Body of pancreas (tissue), 4 donors: ENCODE data around the gene ZNF512B. TPM values are rescaled to one million over a fixed set of nuclear protein-coding genes. Genes with fewer than 3 reads are reported as not detected.
A peak's percentile ranks its signal among the peaks of the same experiment; 100 is the strongest.

Source experiments
- ATAC-seq: fragments of 150-250 bp; one replicate; pipeline ENCODE4 v1.9.1; 2016
- DNase-seq, 4 donors: peaks; one replicate each; pipeline ENCODE4 v3.0.0-alpha.2; 2019
- H3K27ac ChIP-seq, 4 donors: fragments of 200-600 bp; sonication (generic); 1 replicate in 3 of 4; 2 replicates in 1 of 4; pipeline versions ENCODE4 v1.5.1 to v1.6.1; 2016 to 2019; ENCODE audit warnings: mild to moderate bottlenecking in 1 of 4, mixed read lengths in 1 of 4, moderate library complexity in 1 of 4
- H3K27me3 ChIP-seq, 2 donors: fragments of 200-600 bp; sonication (generic); one replicate each; pipeline ENCODE4 v1.6.0; 2016; ENCODE audit warnings: mild to moderate bottlenecking in 1 of 2
- H3K36me3 ChIP-seq, 2 donors: fragments of 200-600 bp; sonication (generic); replicated peaks in 1 of 2; 2 replicates each; pipeline ENCODE4 v1.5.1; 2016; ENCODE audit warnings: low read depth in 2 of 2; ENCODE audit not compliant: insufficient read depth in 1 of 2
- H3K4me1 ChIP-seq: fragments of 200-600 bp; sonication (generic); one replicate; pipeline ENCODE4 v1.6.0; 2016
- H3K4me3 ChIP-seq, 2 donors: fragments of 200-600 bp; sonication (generic); 1 replicate in 1 of 2; 2 replicates in 1 of 2; pipeline ENCODE4 v1.5.1; 2016 to 2019
- H3K9me3 ChIP-seq, 3 donors: fragments of 200-600 bp; sonication (generic); 1 replicate in 2 of 3; 2 replicates in 1 of 3; pipeline ENCODE4 v1.5.1; 2016
- POLR2A ChIP-seq, 3 donors: fragments of 450-650 bp; IDR thresholded peaks; one replicate each; pipeline ENCODE4 v1.6.1; 2016; ENCODE audit warnings: antibody characterized with exemption in 3 of 3, mild to moderate bottlenecking in 2 of 3
- WGBS, 2 donors: methylation state at CpG; one replicate each; pipeline ENCODE4 v1.1.5; 2017; 5-methylcytosine and 5-hydroxymethylcytosine counted together
- intact Hi-C: fragments of 100-400 bp; cut with DNase I; formaldehyde crosslinking; loops from one replicate; pipeline ENCODE4 v1.15.1; 2023
- total RNA-seq, 2 donors: library from RNA; depleted of rRNA; stranded (reverse); fragments of >200 nt; gene quantifications; one replicate each; pipeline ENCODE4 v1.1.0, GENCODE V29; 2016
- TF ChIP-seq, protein P1 (sequence below), 7 experiments: fragments of 450-650 bp in 4 of 7; fragments of 200-600 bp in 3 of 7; sonication (generic) in 3 of 7; IDR thresholded peaks; one replicate each; pipeline ENCODE4 v1.5.1; 2016 to 2019; ENCODE audit warnings: antibody characterized with exemption in 7 of 7

The ZNF512B gene
- total RNA-seq, 2 donors from 2014 or later = 8.0 to 12.5 TPM

DNA sequence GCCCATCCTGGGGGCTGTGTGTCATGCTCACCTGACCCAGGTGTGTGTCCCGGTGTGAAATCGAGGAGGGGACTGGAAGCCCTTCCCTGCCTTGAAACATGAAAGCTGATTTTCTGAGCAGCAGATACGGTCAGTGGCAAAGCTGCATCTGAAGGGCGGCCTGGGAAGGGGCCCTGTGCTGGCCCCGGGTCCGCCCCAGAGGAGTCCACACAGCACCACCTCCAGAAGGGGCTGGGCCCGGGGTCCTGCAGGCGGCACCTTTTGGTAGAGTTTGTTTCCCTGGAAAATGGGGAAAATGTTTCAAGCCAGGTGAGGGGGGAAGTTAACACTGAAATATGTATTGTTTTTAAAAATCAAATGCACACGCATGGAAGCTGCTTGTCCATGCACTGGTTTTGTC lies 34.3 kb downstream of the ZNF512B start:
- H3K27me3 ChIP-seq = no peaks in the 10 kb centered on the region
- no peak overlapping the region for H3K27ac ChIP-seq
- DNase-seq (no peak), ATAC-seq (no peak)
- H3K4me1 ChIP-seq = no peaks in the 10 kb centered on the region
- intact Hi-C loops = no loop called here
- no peak overlapping the region for H3K4me3 ChIP-seq
- H3K36me3 ChIP-seq = peaks cover 13 to 27% of the 10 kb centered on the region in 2 donors
- 87 to 100% methylated on average over 4 to 9 of the region's 9 CpGs for WGBS, 2 donors
- H3K9me3 ChIP-seq = no peaks in the 10 kb centered on the region
- TF ChIP-seq, protein P1, sequence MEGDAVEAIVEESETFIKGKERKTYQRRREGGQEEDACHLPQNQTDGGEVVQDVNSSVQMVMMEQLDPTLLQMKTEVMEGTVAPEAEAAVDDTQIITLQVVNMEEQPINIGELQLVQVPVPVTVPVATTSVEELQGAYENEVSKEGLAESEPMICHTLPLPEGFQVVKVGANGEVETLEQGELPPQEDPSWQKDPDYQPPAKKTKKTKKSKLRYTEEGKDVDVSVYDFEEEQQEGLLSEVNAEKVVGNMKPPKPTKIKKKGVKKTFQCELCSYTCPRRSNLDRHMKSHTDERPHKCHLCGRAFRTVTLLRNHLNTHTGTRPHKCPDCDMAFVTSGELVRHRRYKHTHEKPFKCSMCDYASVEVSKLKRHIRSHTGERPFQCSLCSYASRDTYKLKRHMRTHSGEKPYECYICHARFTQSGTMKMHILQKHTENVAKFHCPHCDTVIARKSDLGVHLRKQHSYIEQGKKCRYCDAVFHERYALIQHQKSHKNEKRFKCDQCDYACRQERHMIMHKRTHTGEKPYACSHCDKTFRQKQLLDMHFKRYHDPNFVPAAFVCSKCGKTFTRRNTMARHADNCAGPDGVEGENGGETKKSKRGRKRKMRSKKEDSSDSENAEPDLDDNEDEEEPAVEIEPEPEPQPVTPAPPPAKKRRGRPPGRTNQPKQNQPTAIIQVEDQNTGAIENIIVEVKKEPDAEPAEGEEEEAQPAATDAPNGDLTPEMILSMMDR (IDR thresholded peaks at IDR 0.05) = no peak
- no peak for TF ChIP-seq POLR2A (IDR thresholded peaks at IDR 0.05)

DNA sequence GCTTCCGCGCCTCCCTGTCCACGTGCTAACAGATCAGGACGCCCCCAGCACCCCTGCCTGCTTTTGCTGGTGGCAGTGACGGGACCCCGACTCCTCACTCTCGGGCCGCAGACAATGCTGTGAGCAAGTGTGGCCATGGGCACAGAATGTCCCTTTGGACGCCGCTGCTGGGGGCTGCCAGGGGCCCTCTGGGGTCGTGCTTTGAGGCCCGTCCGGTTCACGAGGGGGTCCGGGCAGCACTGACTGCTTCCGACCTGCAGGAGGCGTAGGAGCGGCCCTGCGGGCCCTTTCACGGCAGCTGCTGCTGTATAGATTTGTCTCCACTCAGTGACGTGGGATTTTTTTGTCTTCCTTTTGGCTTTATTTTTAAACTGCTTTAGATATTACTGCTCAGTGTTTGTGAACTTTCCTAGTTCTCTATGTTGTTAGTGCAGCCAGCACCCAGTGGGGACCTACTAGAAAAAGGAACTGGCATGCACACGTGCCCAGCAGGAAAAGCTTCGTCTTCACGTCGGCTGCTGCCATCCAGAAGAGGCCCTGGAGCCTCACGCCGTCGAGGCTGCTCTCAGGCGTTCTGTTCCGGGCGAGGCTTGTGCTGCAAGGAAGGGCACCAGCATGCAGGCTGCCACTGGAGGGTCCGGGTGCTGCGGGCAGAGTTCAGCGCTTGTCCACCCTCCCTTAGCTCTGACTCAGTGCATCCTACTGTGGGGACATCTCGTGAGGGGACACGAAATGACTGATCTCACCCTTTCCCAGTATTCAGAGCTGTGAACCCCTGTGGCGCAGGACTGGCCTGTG lies 35.3 kb downstream of the ZNF512B start:
- Histone ChIP-seq H3K4me1 (no peaks in the 10 kb centered on the region), H3K27ac (no peak overlapping the region), H3K36me3 (peaks cover 13 to 25% of the 10 kb centered on the region in 2 donors), H3K9me3 (no peaks in the 10 kb centered on the region), H3K27me3 (no peaks in the 10 kb centered on the region), H3K4me3 (no peak overlapping the region)
- WGBS, 2 donors = 82 to 94% methylated on average over 30 to 37 of the region's 37 CpGs
- no peak for TF ChIP-seq POLR2A (IDR thresholded peaks at IDR 0.05)
- TF ChIP-seq, protein P1 (IDR thresholded peaks at IDR 0.05) = no peak
- intact Hi-C loops = no loop called here
- DNase-seq = peak in 1 of 4 donors; percentile 6
- ATAC-seq = no peak

DNA sequence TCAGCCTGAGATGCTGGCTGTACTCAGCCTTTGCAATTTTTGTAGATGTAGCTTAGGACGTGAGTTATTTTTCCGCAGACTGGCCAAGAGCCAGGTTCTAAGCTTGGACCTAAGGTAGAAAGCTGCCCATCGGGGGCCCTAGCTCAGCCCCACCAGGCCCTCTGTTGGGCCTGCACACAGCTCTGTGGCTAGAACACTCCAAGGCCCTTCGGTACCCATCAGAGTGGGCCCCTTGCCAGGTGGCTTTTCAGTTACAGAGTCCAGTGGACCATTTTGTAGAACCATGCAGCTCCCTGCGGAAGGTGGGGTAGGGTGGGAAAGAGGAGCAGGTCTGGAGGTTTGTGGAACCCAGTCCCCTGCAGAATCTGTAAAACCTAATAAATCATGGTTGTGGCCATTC lies 36.1 kb downstream of the ZNF512B start:
- Histone ChIP-seq H3K4me3 (no peak overlapping the region), H3K27me3 (no peaks in the 10 kb centered on the region), H3K36me3 (peaks cover 16 to 29% of the 10 kb centered on the region in 2 donors), H3K27ac (no peak overlapping the region), H3K9me3 (no peaks in the 10 kb centered on the region), H3K4me1 (no peaks in the 10 kb centered on the region)
- peak in 1 of 4 donors; percentile 16 for DNase-seq
- no peak for ATAC-seq
- TF ChIP-seq, protein P1 (IDR thresholded peaks at IDR 0.05) = no peak
- no peak for TF ChIP-seq POLR2A (IDR thresholded peaks at IDR 0.05)
- intact Hi-C loops = no loop called here
- WGBS, 2 donors = 83 to 85% methylated on average over 2 to 5 of the region's 5 CpGs

DNA sequence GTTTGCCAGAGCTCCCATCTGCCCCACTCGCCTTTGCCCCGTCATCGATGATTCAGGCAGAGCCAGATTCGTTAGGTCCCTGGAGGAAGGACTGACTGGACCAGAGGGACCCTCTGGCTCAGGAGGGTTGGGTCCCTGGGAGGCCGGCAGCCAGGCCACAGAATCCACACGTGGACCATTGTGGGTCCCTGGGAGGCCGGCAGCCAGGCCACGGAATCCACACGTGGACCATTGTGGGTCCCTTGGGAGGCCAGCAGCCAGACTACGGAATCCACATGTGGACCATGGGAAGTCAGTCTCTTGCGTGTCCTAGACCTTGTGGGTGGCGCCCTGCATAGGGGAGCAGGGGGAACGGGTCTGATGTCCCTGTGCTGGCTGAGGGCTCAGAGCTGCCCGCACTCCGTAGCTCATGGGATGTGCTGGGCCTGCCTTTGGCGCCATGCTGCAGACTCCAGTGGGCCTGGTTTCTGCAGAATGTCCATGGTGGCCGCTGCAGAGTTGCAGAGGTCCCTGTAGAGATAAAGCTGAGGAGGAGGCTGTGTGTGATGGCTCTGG lies 37.0 kb downstream of the ZNF512B start:
- H3K36me3 ChIP-seq = peaks cover 19 to 35% of the 10 kb centered on the region in 2 donors
- intact Hi-C loops = no loop called here
- ATAC-seq (no peak), DNase-seq (no peak)
- no peak overlapping the region for H3K27ac ChIP-seq
- TF ChIP-seq, protein P1 (IDR thresholded peaks at IDR 0.05) = no peak
- no peak for TF ChIP-seq POLR2A (IDR thresholded peaks at IDR 0.05)
- no peaks in the 10 kb centered on the region for H3K4me1 ChIP-seq
- no peaks in the 10 kb centered on the region for H3K27me3 ChIP-seq
- no peak overlapping the region for H3K4me3 ChIP-seq
- WGBS, 2 donors = 87 to 100% methylated on average over 4 to 17 of the region's 17 CpGs
- H3K9me3 ChIP-seq = no peaks in the 10 kb centered on the region
